ENCODE results near the gene GABRQ.
"Not testable (repeated sequence)": the region's sequence is repeated elsewhere in the genome, so short reads cannot be mapped to it uniquely, and the experiment has no call there.

The GABRQ gene

GRCh38 chrX:152656890-152657289 is 19.2 kb downstream of the GABRQ start:
- Histone ChIP-seq H3K27me3 (ENCODE audit: control insufficient read depth in 5 of 5, insufficient read depth in 4 of 5, low read length in 5 of 5) (peaks cover 3 to 23% (median 13%) of the 10 kb centered on the region in 5 donors), H3K36me3 (ENCODE audit: control insufficient read depth in 5 of 5, insufficient read depth in 5 of 5, low read length in 5 of 5) (no peaks in the 10 kb centered on the region), H3K9ac (ENCODE audit: low read length in 5 of 5) (no peak overlapping the region), H3K9me3 (ENCODE audit: control insufficient read depth in 5 of 5, low read length in 5 of 5) (no peaks in the 10 kb centered on the region), H3K4me1 (ENCODE audit: control insufficient read depth in 5 of 5, insufficient read depth in 5 of 5, low read length in 5 of 5) (no peaks in the 10 kb centered on the region), H3K4me3 (ENCODE audit: low read depth in 1 of 5, low read length in 5 of 5) (no peak overlapping the region), H3K27ac (ENCODE audit: low read depth, low read length) (no peak overlapping the region)

DNA sequence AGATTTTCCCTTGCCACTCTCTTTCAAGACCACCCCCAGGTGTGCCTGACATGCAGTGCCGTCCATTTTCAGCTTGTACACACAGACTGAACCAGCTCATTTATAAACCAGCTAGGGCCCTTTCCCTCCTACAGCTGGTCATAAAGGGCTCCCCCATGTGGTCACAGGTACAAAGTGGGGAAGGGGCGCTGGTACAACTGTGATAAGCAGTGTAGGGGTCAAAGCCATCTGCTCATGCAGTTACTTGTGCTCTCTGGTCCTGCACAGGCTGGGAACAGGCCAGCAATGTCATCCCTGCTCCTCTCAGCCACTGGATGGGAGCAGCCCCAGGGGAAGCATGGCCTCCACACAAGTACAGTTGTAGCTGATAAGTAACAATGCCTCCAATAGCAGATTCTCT is 20.6 kb downstream of the GABRQ start:
- no peak overlapping the region for H3K9ac ChIP-seq (ENCODE audit: low read length in 5 of 5)
- H3K27me3 ChIP-seq (ENCODE audit: control insufficient read depth in 5 of 5, insufficient read depth in 4 of 5, low read length in 5 of 5), result peaks cover 0 to 20% (median 13%) of the 10 kb centered on the region in 5 donors
- H3K4me1 ChIP-seq (ENCODE audit: control insufficient read depth in 5 of 5, insufficient read depth in 5 of 5, low read length in 5 of 5), result no peaks in the 10 kb centered on the region

GRCh38 chrX:152663086-152663485 is 25.4 kb downstream of the GABRQ start:
- Histone ChIP-seq H3K4me1 (ENCODE audit: control insufficient read depth in 5 of 5, insufficient read depth in 5 of 5, low read length in 5 of 5) (no peaks in the 10 kb centered on the region), H3K27ac (ENCODE audit: low read depth, low read length) (no peak overlapping the region), H3K9me3 (ENCODE audit: control insufficient read depth in 5 of 5, low read length in 5 of 5) (peaks cover 2 to 18% (median 11%) of the 10 kb centered on the region in 5 donors), H3K27me3 (ENCODE audit: control insufficient read depth in 5 of 5, insufficient read depth in 4 of 5, low read length in 5 of 5) (peaks cover 0 to 11% (median 9%) of the 10 kb centered on the region in 5 donors), H3K36me3 (ENCODE audit: control insufficient read depth in 5 of 5, insufficient read depth in 5 of 5, low read length in 5 of 5) (no peaks in the 10 kb centered on the region), H3K4me3 (ENCODE audit: low read depth in 1 of 5, low read length in 5 of 5) (no peak overlapping the region), H3K9ac (ENCODE audit: low read length in 5 of 5) (no peak overlapping the region)

More for the DNA sequence above, 20.6 kb downstream of the GABRQ start:
- H3K9me3 ChIP-seq (ENCODE audit: control insufficient read depth in 5 of 5, low read length in 5 of 5), result peaks cover 0 to 5% (median 0%) of the 10 kb centered on the region in 5 donors
- H3K27ac ChIP-seq (ENCODE audit: low read depth, low read length), result no peak overlapping the region
- no peak overlapping the region for H3K4me3 ChIP-seq (ENCODE audit: low read depth in 1 of 5, low read length in 5 of 5)
- no peaks in the 10 kb centered on the region for H3K36me3 ChIP-seq (ENCODE audit: control insufficient read depth in 5 of 5, insufficient read depth in 5 of 5, low read length in 5 of 5)

- H3K27ac ChIP-seq (ENCODE audit: low read depth, low read length), result no peak overlapping the region
- H3K9me3 ChIP-seq (ENCODE audit: control insufficient read depth in 5 of 5, low read length in 5 of 5), result peaks cover 0 to 4% (median 0%) of the 10 kb centered on the region in 5 donors
- no peaks in the 10 kb centered on the region for H3K36me3 ChIP-seq (ENCODE audit: control insufficient read depth in 5 of 5, insufficient read depth in 5 of 5, low read length in 5 of 5)
- no peaks in the 10 kb centered on the region for H3K4me1 ChIP-seq (ENCODE audit: control insufficient read depth in 5 of 5, insufficient read depth in 5 of 5, low read length in 5 of 5)
- H3K27me3 ChIP-seq (ENCODE audit: control insufficient read depth in 5 of 5, insufficient read depth in 4 of 5, low read length in 5 of 5), result peaks cover 0 to 5% (median 2%) of the 10 kb centered on the region in 5 donors
- H3K4me3 ChIP-seq (ENCODE audit: low read depth in 1 of 5, low read length in 5 of 5), result no peak overlapping the region
- H3K9ac ChIP-seq (ENCODE audit: low read length in 5 of 5), result no peak overlapping the region
Observed at GRCh38 chrX:152674135-152674534, 36.4 kb downstream of the GABRQ start.

GRCh38 chrX:152674652-152675051 is 37.0 kb downstream of the GABRQ start:
- H3K27me3 ChIP-seq (ENCODE audit: control insufficient read depth in 5 of 5, insufficient read depth in 4 of 5, low read length in 5 of 5); H3K9me3 ChIP-seq (ENCODE audit: control insufficient read depth in 5 of 5, low read length in 5 of 5); H3K4me3 ChIP-seq (ENCODE audit: low read depth in 1 of 5, low read length in 5 of 5); H3K27ac ChIP-seq (ENCODE audit: low read depth, low read length); H3K36me3 ChIP-seq (ENCODE audit: control insufficient read depth in 5 of 5, insufficient read depth in 5 of 5, low read length in 5 of 5); H3K9ac ChIP-seq (ENCODE audit: low read length in 5 of 5); H3K4me1 ChIP-seq (ENCODE audit: control insufficient read depth in 5 of 5, insufficient read depth in 5 of 5, low read length in 5 of 5): not testable (repeated sequence)

GRCh38 chrX:152681012-152681411 is 43.3 kb downstream of the GABRQ start:
- not testable (repeated sequence) for H3K9ac ChIP-seq (ENCODE audit: low read length in 5 of 5); H3K27me3 ChIP-seq (ENCODE audit: control insufficient read depth in 5 of 5, insufficient read depth in 4 of 5, low read length in 5 of 5); H3K4me3 ChIP-seq (ENCODE audit: low read depth in 1 of 5, low read length in 5 of 5); H3K9me3 ChIP-seq (ENCODE audit: control insufficient read depth in 5 of 5, low read length in 5 of 5); H3K36me3 ChIP-seq (ENCODE audit: control insufficient read depth in 5 of 5, insufficient read depth in 5 of 5, low read length in 5 of 5); H3K4me1 ChIP-seq (ENCODE audit: control insufficient read depth in 5 of 5, insufficient read depth in 5 of 5, low read length in 5 of 5); H3K27ac ChIP-seq (ENCODE audit: low read depth, low read length)

DNA sequence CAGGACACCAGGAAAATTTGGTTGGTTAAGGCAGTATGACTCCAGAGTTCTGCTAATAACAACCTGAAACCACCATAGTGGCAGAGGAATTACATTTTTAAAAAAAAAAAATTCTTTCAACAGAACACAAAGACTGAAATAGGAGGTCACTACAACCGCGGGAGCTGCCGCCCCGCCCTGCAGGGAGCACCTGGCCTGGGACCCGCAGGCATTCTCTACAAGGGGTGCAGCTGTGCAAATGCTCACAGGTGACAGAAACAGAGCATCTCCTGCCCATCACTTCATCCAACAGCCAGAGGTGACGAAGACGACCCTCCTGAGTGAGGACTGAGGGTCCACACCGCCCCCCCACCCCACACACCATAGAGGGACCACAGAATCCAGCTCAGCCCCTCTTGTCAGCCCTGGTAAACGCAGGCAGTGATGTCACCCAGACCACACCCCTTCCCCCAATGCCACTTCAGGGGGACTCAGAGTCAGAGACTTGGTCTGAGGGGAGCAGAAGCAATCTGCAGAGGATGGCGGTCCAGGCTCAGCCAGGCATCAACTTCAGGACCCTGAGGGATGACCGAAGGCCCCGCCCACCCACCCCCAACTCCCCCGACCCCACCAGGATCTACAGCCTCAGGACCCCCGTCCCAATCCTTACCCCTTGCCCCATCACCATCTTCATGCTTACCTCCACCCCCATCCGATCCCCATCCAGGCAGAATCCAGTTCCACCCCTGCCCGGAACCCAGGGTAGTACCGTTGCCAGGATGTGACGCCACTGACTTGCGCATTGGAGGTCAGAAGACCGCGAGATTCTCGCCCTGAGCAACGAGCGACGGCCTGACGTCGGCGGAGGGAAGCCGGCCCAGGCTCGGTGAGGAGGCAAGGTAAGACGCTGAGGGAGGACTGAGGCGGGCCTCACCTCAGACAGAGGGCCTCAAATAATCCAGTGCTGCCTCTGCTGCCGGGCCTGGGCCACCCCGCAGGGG is 60.5 kb downstream of the GABRQ start, which contains the start of gene MAGEA3:
TSS of gene MAGEA3 (plus strand) at position 843 of the 980 bp plus-strand sequence. CDS start 2,039 bp downstream, outside the sequence.
- not testable (repeated sequence) for H3K9ac ChIP-seq (ENCODE audit: low read length in 5 of 5); H3K36me3 ChIP-seq (ENCODE audit: control insufficient read depth in 5 of 5, insufficient read depth in 5 of 5, low read length in 5 of 5); H3K27me3 ChIP-seq (ENCODE audit: control insufficient read depth in 5 of 5, insufficient read depth in 4 of 5, low read length in 5 of 5); H3K4me3 ChIP-seq (ENCODE audit: low read depth in 1 of 5, low read length in 5 of 5); H3K9me3 ChIP-seq (ENCODE audit: control insufficient read depth in 5 of 5, low read length in 5 of 5); H3K27ac ChIP-seq (ENCODE audit: low read depth, low read length); H3K4me1 ChIP-seq (ENCODE audit: control insufficient read depth in 5 of 5, insufficient read depth in 5 of 5, low read length in 5 of 5)

- H3K27ac ChIP-seq (ENCODE audit: low read depth, low read length); H3K36me3 ChIP-seq (ENCODE audit: control insufficient read depth in 5 of 5, insufficient read depth in 5 of 5, low read length in 5 of 5); H3K4me1 ChIP-seq (ENCODE audit: control insufficient read depth in 5 of 5, insufficient read depth in 5 of 5, low read length in 5 of 5); H3K4me3 ChIP-seq (ENCODE audit: low read depth in 1 of 5, low read length in 5 of 5); H3K9me3 ChIP-seq (ENCODE audit: control insufficient read depth in 5 of 5, low read length in 5 of 5); H3K9ac ChIP-seq (ENCODE audit: low read length in 5 of 5); H3K27me3 ChIP-seq (ENCODE audit: control insufficient read depth in 5 of 5, insufficient read depth in 4 of 5, low read length in 5 of 5): not testable (repeated sequence)
Observed at GRCh38 chrX:152700390-152700789, 62.7 kb downstream of the GABRQ start.

GRCh38 chrX:152706500-152706899 is 68.8 kb downstream of the GABRQ start:
- H3K4me3 ChIP-seq (ENCODE audit: low read depth in 1 of 5, low read length in 5 of 5); H3K27me3 ChIP-seq (ENCODE audit: control insufficient read depth in 5 of 5, insufficient read depth in 4 of 5, low read length in 5 of 5); H3K36me3 ChIP-seq (ENCODE audit: control insufficient read depth in 5 of 5, insufficient read depth in 5 of 5, low read length in 5 of 5); H3K27ac ChIP-seq (ENCODE audit: low read depth, low read length); H3K9me3 ChIP-seq (ENCODE audit: control insufficient read depth in 5 of 5, low read length in 5 of 5); H3K9ac ChIP-seq (ENCODE audit: low read length in 5 of 5); H3K4me1 ChIP-seq (ENCODE audit: control insufficient read depth in 5 of 5, insufficient read depth in 5 of 5, low read length in 5 of 5): not testable (repeated sequence)
